GM23338 (cell line): ENCODE results near the gene PKP2.

Experiments
- CREB1 ChIP-seq: fragments of 250-450 bp; sonication (Bioruptor Pico); IDR thresholded peaks from 2 replicates; pipeline ENCODE4 v1.5.0; 2020; ENCODE audit warnings: low read depth, mild to moderate bottlenecking, moderate library complexity
- CTCF ChIP-seq, 2 experiments: fragments of 200-600 bp in 1 of 2; sonication (generic) in 1 of 2; conservative IDR thresholded peaks; 2 replicates each; pipeline versions ENCODE4 v1.5.1 to v1.6.1; 2016 to 2017; ENCODE audit warnings: antibody characterized with exemption in 2 of 2, low read depth in 2 of 2, mild to moderate bottlenecking in 2 of 2, moderate library complexity in 1 of 2
- EZH2 ChIP-seq: fragments of 200-600 bp; sonication (generic); IDR thresholded peaks from one replicate; pipeline ENCODE4 v1.8.0; 2017; ENCODE audit warnings: antibody characterized with exemption, mild to moderate bottlenecking, low read depth; ENCODE audit not compliant: unreplicated experiment
- EZH2phosphoT487 ChIP-seq: fragments of 200-600 bp; sonication (generic); IDR thresholded peaks from one replicate; pipeline ENCODE4 v1.8.1; 2018; ENCODE audit warnings: antibody characterized with exemption; ENCODE audit not compliant: unreplicated experiment
- JUNB ChIP-seq: IDR thresholded peaks from one replicate; pipeline ENCODE4 v1.6.1; 2016; ENCODE audit warnings: antibody characterized with exemption; ENCODE audit not compliant: unreplicated experiment
- NANOG ChIP-seq: IDR thresholded peaks from 2 replicates; pipeline ENCODE4 v1.6.1; 2016; ENCODE audit warnings: antibody characterized with exemption, borderline replicate concordance
- POLR2AphosphoS5 ChIP-seq: IDR thresholded peaks from 2 replicates; pipeline ENCODE4 v1.6.1; 2016; ENCODE audit warnings: antibody characterized with exemption, low read depth
- ZNF331 ChIP-seq: fragments of 250-450 bp; sonication (Bioruptor Pico); IDR thresholded peaks from 2 replicates; pipeline ENCODE4 v1.5.0; 2020; ENCODE audit warnings: low read depth, mild to moderate bottlenecking, moderate library complexity
- TF ChIP-seq, protein P1 (sequence below): IDR thresholded peaks from 2 replicates; pipeline ENCODE4 v1.6.1; 2016; ENCODE audit warnings: antibody characterized with exemption
- TF ChIP-seq, protein P2 (sequence below): IDR thresholded peaks from one replicate; pipeline ENCODE4 v1.6.1; 2018; ENCODE audit warnings: antibody characterized with exemption; ENCODE audit not compliant: unreplicated experiment

DNA sequence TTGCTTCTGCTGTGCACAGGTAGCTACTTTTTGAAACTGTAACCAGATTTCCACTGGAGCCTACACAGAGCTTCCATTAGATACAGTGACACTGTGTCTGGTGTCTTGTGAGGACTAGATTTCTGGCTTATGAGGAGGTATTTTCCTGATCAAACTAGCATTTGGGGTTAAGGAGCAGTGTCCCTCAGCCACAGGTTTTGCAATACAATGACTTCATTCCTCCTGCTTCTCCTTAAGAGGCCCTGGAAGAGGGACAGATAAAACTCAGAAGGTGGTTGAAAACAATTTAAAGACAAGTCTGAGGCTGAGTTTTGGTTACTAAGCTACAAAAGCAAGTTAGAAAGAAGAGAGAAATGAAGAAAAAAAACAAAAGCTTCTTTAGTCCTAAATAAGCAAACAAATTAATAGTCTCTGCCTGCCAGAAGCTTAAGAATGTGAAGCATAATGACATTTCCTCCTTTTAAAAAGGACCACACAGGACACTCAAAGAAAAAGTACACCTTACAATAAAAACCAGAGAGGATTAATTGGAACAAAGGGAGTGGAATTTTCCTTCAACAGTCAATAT is 53.0 kb downstream of the PKP2 start:
- TF ChIP-seq CTCF (conservative IDR thresholded peaks at IDR 0.05; ENCODE audit: low read depth in 2 of 2) (no peak), EZH2 (no peak), POLR2AphosphoS5 (no peak), CREB1 (CRISPR knock-in tag) (no peak), JUNB (no peak), EZH2phosphoT487 (no peak), NANOG (no peak), ZNF331 (CRISPR knock-in tag) (no peak)
- TF ChIP-seq, protein P1, sequence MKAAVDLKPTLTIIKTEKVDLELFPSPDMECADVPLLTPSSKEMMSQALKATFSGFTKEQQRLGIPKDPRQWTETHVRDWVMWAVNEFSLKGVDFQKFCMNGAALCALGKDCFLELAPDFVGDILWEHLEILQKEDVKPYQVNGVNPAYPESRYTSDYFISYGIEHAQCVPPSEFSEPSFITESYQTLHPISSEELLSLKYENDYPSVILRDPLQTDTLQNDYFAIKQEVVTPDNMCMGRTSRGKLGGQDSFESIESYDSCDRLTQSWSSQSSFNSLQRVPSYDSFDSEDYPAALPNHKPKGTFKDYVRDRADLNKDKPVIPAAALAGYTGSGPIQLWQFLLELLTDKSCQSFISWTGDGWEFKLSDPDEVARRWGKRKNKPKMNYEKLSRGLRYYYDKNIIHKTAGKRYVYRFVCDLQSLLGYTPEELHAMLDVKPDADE = no peak
- TF ChIP-seq, protein P2, sequence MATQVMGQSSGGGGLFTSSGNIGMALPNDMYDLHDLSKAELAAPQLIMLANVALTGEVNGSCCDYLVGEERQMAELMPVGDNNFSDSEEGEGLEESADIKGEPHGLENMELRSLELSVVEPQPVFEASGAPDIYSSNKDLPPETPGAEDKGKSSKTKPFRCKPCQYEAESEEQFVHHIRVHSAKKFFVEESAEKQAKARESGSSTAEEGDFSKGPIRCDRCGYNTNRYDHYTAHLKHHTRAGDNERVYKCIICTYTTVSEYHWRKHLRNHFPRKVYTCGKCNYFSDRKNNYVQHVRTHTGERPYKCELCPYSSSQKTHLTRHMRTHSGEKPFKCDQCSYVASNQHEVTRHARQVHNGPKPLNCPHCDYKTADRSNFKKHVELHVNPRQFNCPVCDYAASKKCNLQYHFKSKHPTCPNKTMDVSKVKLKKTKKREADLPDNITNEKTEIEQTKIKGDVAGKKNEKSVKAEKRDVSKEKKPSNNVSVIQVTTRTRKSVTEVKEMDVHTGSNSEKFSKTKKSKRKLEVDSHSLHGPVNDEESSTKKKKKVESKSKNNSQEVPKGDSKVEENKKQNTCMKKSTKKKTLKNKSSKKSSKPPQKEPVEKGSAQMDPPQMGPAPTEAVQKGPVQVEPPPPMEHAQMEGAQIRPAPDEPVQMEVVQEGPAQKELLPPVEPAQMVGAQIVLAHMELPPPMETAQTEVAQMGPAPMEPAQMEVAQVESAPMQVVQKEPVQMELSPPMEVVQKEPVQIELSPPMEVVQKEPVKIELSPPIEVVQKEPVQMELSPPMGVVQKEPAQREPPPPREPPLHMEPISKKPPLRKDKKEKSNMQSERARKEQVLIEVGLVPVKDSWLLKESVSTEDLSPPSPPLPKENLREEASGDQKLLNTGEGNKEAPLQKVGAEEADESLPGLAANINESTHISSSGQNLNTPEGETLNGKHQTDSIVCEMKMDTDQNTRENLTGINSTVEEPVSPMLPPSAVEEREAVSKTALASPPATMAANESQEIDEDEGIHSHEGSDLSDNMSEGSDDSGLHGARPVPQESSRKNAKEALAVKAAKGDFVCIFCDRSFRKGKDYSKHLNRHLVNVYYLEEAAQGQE = no peak
